ENCODE measurements around the gene CACNA1B. TPM values are rescaled to one million over a fixed set of nuclear protein-coding genes. Genes with fewer than 3 reads are reported as not detected.

The CACNA1B gene
- total and polyA plus RNA-seq, 4 donors = 0.01 to 0.20 (median 0.09) TPM; not detected in 1

- Histone ChIP-seq H3K27me3 (ENCODE audit: control insufficient read depth in 3 of 3, insufficient read depth in 3 of 3, low read length in 2 of 3) (no peaks in the 10 kb centered on the region), H3K9me3 (ENCODE audit: control insufficient read depth in 4 of 4, insufficient read depth in 3 of 4, low read length in 3 of 4) (no peaks in the 10 kb centered on the region), H3K27ac (ENCODE audit: low read depth in 1 of 2, low read length in 1 of 2) (no peak overlapping the region), H3K4me1 (ENCODE audit: control insufficient read depth in 5 of 5, insufficient read depth in 5 of 5, low read length in 5 of 5) (no peaks in the 10 kb centered on the region), H3K4me3 (no peak overlapping the region), H3K9ac (ENCODE audit: insufficient read depth in 1 of 2, low read length in 2 of 2) (no peak overlapping the region), H3K36me3 (ENCODE audit: control insufficient read depth in 4 of 4, insufficient read depth in 4 of 4, low read length in 4 of 4) (no peaks in the 10 kb centered on the region)
- no peak for DNase-seq
- WGBS, 2 donors = 76 to 86% methylated on average over 18 of the region's 18 CpGs
- ATAC-seq (ENCODE audit: insufficient read depth, low FRiP score) = no peak
- no peak for TF ChIP-seq CTCF (IDR thresholded peaks at IDR 0.05; ENCODE audit: control extremely low read depth, extremely low read depth)
Observed at GRCh38 chr9:138098116-138098907, 220.7 kb downstream of the CACNA1B start.

GRCh38 chr9:138098908-138099791 is 221.6 kb downstream of the CACNA1B start:
- no peak for DNase-seq
- 93 to 94% methylated on average over 22 of the region's 22 CpGs for WGBS, 2 donors
- H3K27ac ChIP-seq (ENCODE audit: low read depth in 1 of 2, low read length in 1 of 2) = no peak overlapping the region
- TF ChIP-seq CTCF (IDR thresholded peaks at IDR 0.05; ENCODE audit: control extremely low read depth, extremely low read depth) = no peak
- no peaks in the 10 kb centered on the region for H3K9me3 ChIP-seq (ENCODE audit: control insufficient read depth in 4 of 4, insufficient read depth in 3 of 4, low read length in 3 of 4)
- H3K9ac ChIP-seq (ENCODE audit: insufficient read depth in 1 of 2, low read length in 2 of 2) = no peak overlapping the region
- no peak overlapping the region for H3K4me3 ChIP-seq
- no peaks in the 10 kb centered on the region for H3K4me1 ChIP-seq (ENCODE audit: control insufficient read depth in 5 of 5, insufficient read depth in 5 of 5, low read length in 5 of 5)
- no peaks in the 10 kb centered on the region for H3K36me3 ChIP-seq (ENCODE audit: control insufficient read depth in 4 of 4, insufficient read depth in 4 of 4, low read length in 4 of 4)
- no peaks in the 10 kb centered on the region for H3K27me3 ChIP-seq (ENCODE audit: control insufficient read depth in 3 of 3, insufficient read depth in 3 of 3, low read length in 2 of 3)
- no peak for ATAC-seq (ENCODE audit: insufficient read depth, low FRiP score)

GRCh38 chr9:138099803-138100598 is 222.4 kb downstream of the CACNA1B start:
- H3K27me3 ChIP-seq (ENCODE audit: control insufficient read depth in 3 of 3, insufficient read depth in 3 of 3, low read length in 2 of 3) = no peaks in the 10 kb centered on the region
- H3K27ac ChIP-seq (ENCODE audit: low read depth in 1 of 2, low read length in 1 of 2) = no peak overlapping the region
- ATAC-seq (ENCODE audit: insufficient read depth, low FRiP score) = no peak
- H3K4me1 ChIP-seq (ENCODE audit: control insufficient read depth in 5 of 5, insufficient read depth in 5 of 5, low read length in 5 of 5) = no peaks in the 10 kb centered on the region
- TF ChIP-seq CTCF (IDR thresholded peaks at IDR 0.05; ENCODE audit: control extremely low read depth, extremely low read depth) = no peak
- no peaks in the 10 kb centered on the region for H3K36me3 ChIP-seq (ENCODE audit: control insufficient read depth in 4 of 4, insufficient read depth in 4 of 4, low read length in 4 of 4)
- no peaks in the 10 kb centered on the region for H3K9me3 ChIP-seq (ENCODE audit: control insufficient read depth in 4 of 4, insufficient read depth in 3 of 4, low read length in 3 of 4)
- no peak overlapping the region for H3K9ac ChIP-seq (ENCODE audit: insufficient read depth in 1 of 2, low read length in 2 of 2)
- no peak overlapping the region for H3K4me3 ChIP-seq
- DNase-seq = no peak
- 61% methylated on average over 8 of the region's 8 CpGs for WGBS, 2 donors

Data from lung (tissue), 12 donors.